ENCODE measurements around the gene SPTBN1. TPM values are rescaled to one million over a fixed set of nuclear protein-coding genes. Genes with fewer than 3 reads are reported as not detected.

The SPTBN1 gene
- total and polyA plus RNA-seq, 2 of the 4 experiments (the other 2 are of a cell fraction): 49.1 to 241 TPM

- Histone ChIP-seq H3K36me3 (ENCODE audit: control insufficient read depth, insufficient read depth, low read length) (no peaks in the 10 kb centered on the region), H3K9me3 (ENCODE audit: control insufficient read depth, insufficient read depth, low read length) (no peaks in the 10 kb centered on the region), H3K23ac (ENCODE audit: low read depth, low read length) (no peak overlapping the region), H3K27me3 (ENCODE audit: control insufficient read depth, insufficient read depth, low read length) (no peaks in the 10 kb centered on the region), H2AK5ac (ENCODE audit: low read depth, low read length) (no peak overlapping the region), H3K4me2 (ENCODE audit: low read depth, low read length) (no peak overlapping the region), H4K8ac (ENCODE audit: low read depth in 2 of 2, low read length in 2 of 2) (no peak overlapping the region), H4K5ac (ENCODE audit: low read depth, low read length) (no peak overlapping the region), H3K4me1 (ENCODE audit: control insufficient read depth, insufficient read depth, low read length) (no peaks in the 10 kb centered on the region), H3K9me1 (ENCODE audit: insufficient read depth, low read length) (no peaks in the 10 kb centered on the region), H2BK15ac (ENCODE audit: low read depth, low read length) (no peak overlapping the region), H3K18ac (ENCODE audit: low read depth, low read length) (no peak overlapping the region), H4K91ac (ENCODE audit: insufficient read depth, low read depth, low read length) (no peak overlapping the region), H3K4ac (ENCODE audit: low read depth, low read length) (no peak overlapping the region), H3K27ac (ENCODE audit: insufficient read depth, low read length) (no peak overlapping the region), H3K4me3 (ENCODE audit: insufficient read depth, low read depth, low read length) (no peak overlapping the region), H2BK5ac (ENCODE audit: low read depth, low read length, poor library complexity, severe bottlenecking) (no peak overlapping the region), H2AFZ (replicated peaks; ENCODE audit: low read length, poor library complexity) (no peak overlapping the region), H3K56ac (ENCODE audit: extremely low read depth, insufficient read depth, low read length) (no peak overlapping the region), H2BK120ac (ENCODE audit: low read depth, low read length) (no peak overlapping the region), H3K14ac (replicated peaks; ENCODE audit: low read depth, low read length) (no peak overlapping the region), H2BK20ac (ENCODE audit: low read depth, low read length) (no peak overlapping the region), H2AK9ac (replicated peaks; ENCODE audit: low read depth, low read length, poor library complexity) (no peak overlapping the region), H3K9ac (ENCODE audit: low read depth, low read length) (no peak overlapping the region), H4K20me1 (ENCODE audit: insufficient read depth, low read length) (no peaks in the 10 kb centered on the region), H3K79me1 (ENCODE audit: low read depth in 1 of 2, low read length in 2 of 2) (no peaks in the 10 kb centered on the region)
- DNase-seq (no peak), ATAC-seq (ENCODE audit: low read depth) (no peak)
- CTCF ChIA-PET: interaction anchor here (1.0 kb wide), 1 partner anchor 9 kb away, joined by 3 read pairs; no protein-coding TSS in a partner anchor
- dilution Hi-C loops (cut with HindIII; ENCODE audit: low sequenced_read_pairs, unreplicated experiment) (no loop called here), in situ Hi-C loops (cut with MboI; ENCODE audit: low sequenced_read_pairs) (no loop called here), intact Hi-C loops (cut with micrococcal nuclease) (no loop called here)
- TF ChIP-seq, protein P1, sequence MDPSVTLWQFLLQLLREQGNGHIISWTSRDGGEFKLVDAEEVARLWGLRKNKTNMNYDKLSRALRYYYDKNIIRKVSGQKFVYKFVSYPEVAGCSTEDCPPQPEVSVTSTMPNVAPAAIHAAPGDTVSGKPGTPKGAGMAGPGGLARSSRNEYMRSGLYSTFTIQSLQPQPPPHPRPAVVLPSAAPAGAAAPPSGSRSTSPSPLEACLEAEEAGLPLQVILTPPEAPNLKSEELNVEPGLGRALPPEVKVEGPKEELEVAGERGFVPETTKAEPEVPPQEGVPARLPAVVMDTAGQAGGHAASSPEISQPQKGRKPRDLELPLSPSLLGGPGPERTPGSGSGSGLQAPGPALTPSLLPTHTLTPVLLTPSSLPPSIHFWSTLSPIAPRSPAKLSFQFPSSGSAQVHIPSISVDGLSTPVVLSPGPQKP (IDR thresholded peaks at IDR 0.05; ENCODE audit: borderline replicate concordance, low read depth, low read length): no peak
- no peak for TF ChIP-seq POLR2A (IDR thresholded peaks at IDR 0.05; ENCODE audit: low read depth, low read length)
- TF ChIP-seq MAFK (IDR thresholded peaks at IDR 0.05; ENCODE audit: low read depth, low read length): no peak
- 100% methylated on average over 2 of the region's 4 CpGs; no CpG with 5 or more reads in 1 of the 2 experiments for WGBS, 2 experiments (ENCODE audit: extremely low coverage in 2 of 2, insufficient read length in 1 of 2)
- POLR2A ChIA-PET (ENCODE audit: unreplicated experiment): no interaction called here
- BruUV-seq (replicated peaks): no TSS peak
These were observed 21.9 kb upstream of the SPTBN1 start for GRCh38 chr2:54434229-54434628.

All from IMR-90 (cell line).